Measurements from ENCODE around the gene FCGR3A. TPM values are rescaled to one million over a fixed set of nuclear protein-coding genes. Genes with fewer than 3 reads are reported as not detected.

The FCGR3A gene
- total RNA-seq, 1 donor from 2014 or later, result 3.4 TPM

- DNase-seq, result no peak
Observed at GRCh38 chr1:161501234-161501633, 48.4 kb downstream of the FCGR3A start.

GRCh38 chr1:161499099-161500039 is 50.2 kb downstream of the FCGR3A start:
- DNase-seq, result no peak

- DNase-seq, result no peak
Observed at GRCh38 chr1:161498646-161499045, 51.0 kb downstream of the FCGR3A start.

DNA sequence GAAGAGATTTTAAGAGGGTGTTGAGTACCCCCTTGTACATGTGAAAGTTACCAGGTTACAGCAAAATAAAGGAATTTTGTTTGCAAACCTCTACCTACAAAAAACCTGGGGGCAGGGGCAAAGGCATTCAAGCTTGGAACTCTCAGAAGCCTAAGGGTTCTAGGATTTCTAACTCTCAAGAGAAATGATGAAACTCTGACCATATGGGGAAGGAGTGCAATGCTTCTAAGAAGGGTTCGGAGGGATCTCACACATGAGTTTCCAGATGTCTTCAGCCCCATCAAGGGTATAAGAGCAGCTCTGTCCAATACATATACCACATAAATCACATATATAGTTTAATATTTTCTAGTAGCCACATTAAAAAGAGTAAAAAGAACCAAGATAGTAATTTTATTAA is 51.7 kb downstream of the FCGR3A start:
- no peak for DNase-seq

GRCh38 chr1:161495490-161495889 is 54.1 kb downstream of the FCGR3A start:
- no peak for DNase-seq

DNA sequence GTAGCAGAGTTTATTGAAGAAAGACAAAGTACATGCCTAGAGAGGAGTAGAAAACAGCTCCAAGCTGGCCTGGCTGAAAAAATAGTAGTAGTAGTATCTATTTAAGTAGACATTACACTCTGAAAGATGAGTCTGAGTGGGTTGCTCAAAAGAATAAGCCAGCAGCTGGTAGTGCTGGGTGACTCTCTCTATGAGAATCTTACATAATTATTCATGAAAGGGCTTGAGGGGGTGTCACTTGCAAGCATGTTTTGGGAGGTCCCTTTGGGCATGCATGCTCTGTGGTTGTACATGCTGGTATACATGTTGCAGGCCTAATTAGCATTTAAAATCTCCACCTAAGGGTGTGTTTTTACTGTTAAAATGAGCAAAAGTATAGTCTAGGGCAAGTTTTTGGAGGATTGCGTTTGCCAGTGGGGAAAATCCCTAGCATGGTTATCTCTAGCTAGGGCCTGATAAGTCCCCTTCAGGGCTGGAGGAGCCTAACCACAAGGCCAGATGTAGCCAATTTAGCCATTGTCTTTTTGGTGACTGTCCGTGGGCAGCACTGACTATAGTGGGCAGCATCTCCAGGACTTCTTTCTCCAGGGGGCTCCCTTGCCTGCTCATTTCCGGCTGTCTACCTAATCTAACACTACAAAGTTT is 55.4 kb downstream of the FCGR3A start:
- no peak for DNase-seq

- DNase-seq, result no peak
Observed at GRCh38 chr1:161492827-161493226, 56.8 kb downstream of the FCGR3A start.

Other genes with a start within 250 kb of the FCGR3A start
- 67.9 TPM for gene MPZ, start 239.8 kb downstream of the FCGR3A start, total RNA-seq
- 41.9 TPM for gene SDHC, start 235.4 kb downstream of the FCGR3A start, total RNA-seq
- not detected for gene CFAP126, start 181.9 kb downstream of the FCGR3A start, total RNA-seq
- gene FCGR2A, start 44.4 kb downstream of the FCGR3A start, total RNA-seq, result 14.8 TPM
- 10.2 TPM for gene HSPA6, start 25.3 kb downstream of the FCGR3A start, total RNA-seq
- 1.4 TPM for gene FCGR3B, start 81.4 kb upstream of the FCGR3A start, total RNA-seq
- 1.6 TPM for gene FCGR2B, start 113.3 kb upstream of the FCGR3A start, total RNA-seq
- 1.4 TPM for gene FCRLA, start 157.4 kb upstream of the FCGR3A start, total RNA-seq
- 1.0 TPM for gene FCRLB, start 171.7 kb upstream of the FCGR3A start, total RNA-seq
- gene DUSP12, start 200.0 kb upstream of the FCGR3A start, total RNA-seq, result 55.5 TPM
- gene ATF6, start 216.5 kb upstream of the FCGR3A start, total RNA-seq, result 26.7 TPM

All from tongue (tissue), 2 donors.